Measurements from ENCODE around the gene KLHL29. TPM values are rescaled to one million over a fixed set of nuclear protein-coding genes. Genes with fewer than 3 reads are reported as not detected.

The KLHL29 gene
- total and polyA plus RNA-seq, 2 donors (not counting 1 experiment from before 2014, with no cell fraction given): 1.3 to 3.4 TPM

GRCh38 chr2:23482607-23483006 is 97.6 kb downstream of the KLHL29 start:
- H3K4me3 Mint-ChIP-seq: no peak overlapping the region
- 87% methylated on average over 4 of the region's 6 CpGs for WGBS (ENCODE audit: insufficient coverage)
- Histone ChIP-seq H3K27ac (ENCODE audit: low read length in 2 of 2) (no peak overlapping the region), H3K9me3 (ENCODE audit: control extremely low read depth in 1 of 3, control insufficient read depth in 2 of 3, insufficient read depth in 1 of 3, low read length in 2 of 3) (no peaks in the 10 kb centered on the region), H3K27me3 (replicated peaks in 1 of 4; ENCODE audit: control extremely low read depth in 1 of 4, control insufficient read depth in 3 of 4, insufficient read depth in 4 of 4, low read length in 3 of 4) (no peaks in the 10 kb centered on the region), H3K4me1 (ENCODE audit: control insufficient read depth in 2 of 2, insufficient read depth in 2 of 2, low read length in 2 of 2) (no peaks in the 10 kb centered on the region), H3K4me2 (replicated peaks; ENCODE audit: low read depth, low read length, poor library complexity, severe bottlenecking) (no peak overlapping the region), H3K36me3 (replicated peaks in 1 of 2; ENCODE audit: control extremely low read depth in 1 of 2, control insufficient read depth in 1 of 2, extremely low read depth in 1 of 2, insufficient read depth in 2 of 2, low read length in 1 of 2) (no peaks in the 10 kb centered on the region), H3K4me3 (ENCODE audit: control extremely low read depth in 1 of 5, extremely low read depth in 1 of 5, insufficient read depth in 1 of 5, low read depth in 2 of 5, low read length in 4 of 5) (no peak overlapping the region), H2AFZ (ENCODE audit: insufficient read depth, low read depth, low read length, poor library complexity, severe bottlenecking) (no peak overlapping the region), H4K20me1 (ENCODE audit: control insufficient read depth, insufficient read depth, low read length, poor library complexity, severe bottlenecking) (no peaks in the 10 kb centered on the region), H3K9ac (ENCODE audit: low read length) (no peak overlapping the region), H3K79me2 (ENCODE audit: control insufficient read depth, insufficient read depth, low read length) (no peaks in the 10 kb centered on the region)
- H3K27ac Mint-ChIP-seq: no peak overlapping the region
- H3K27me3 Mint-ChIP-seq: peaks cover 9% of the 10 kb centered on the region
- H3K9me3 Mint-ChIP-seq (ENCODE audit: insufficient read depth): no peaks in the 10 kb centered on the region
- DNase-seq (no peak), ATAC-seq (ENCODE audit: low read depth) (no peak)
- ChIA-PET POLR2A (no interaction called here), CTCF (no interaction called here)
- intact Hi-C loops (cut with micrococcal nuclease): no loop called here
- TF ChIP-seq CTCF (IDR thresholded peaks at IDR 0.05) (no peak), EZH2 (IDR thresholded peaks at IDR 0.05; ENCODE audit: borderline replicate concordance, insufficient read depth, low read depth, low read length, poor library complexity, severe bottlenecking) (no peak)
- H3K4me1 Mint-ChIP-seq: no peaks in the 10 kb centered on the region

GRCh38 chr2:23483791-23484190 is 98.8 kb downstream of the KLHL29 start:
- H3K36me3 ChIP-seq (replicated peaks in 1 of 2; ENCODE audit: control extremely low read depth in 1 of 2, control insufficient read depth in 1 of 2, extremely low read depth in 1 of 2, insufficient read depth in 2 of 2, low read length in 1 of 2): no peaks in the 10 kb centered on the region
- ATAC-seq (ENCODE audit: low read depth) (no peak), DNase-seq (no peak)
- ChIA-PET CTCF (no interaction called here), POLR2A (no interaction called here)
- H2AFZ ChIP-seq (ENCODE audit: insufficient read depth, low read depth, low read length, poor library complexity, severe bottlenecking): no peak overlapping the region
- WGBS (ENCODE audit: insufficient coverage): 91% methylated on average over 3 of the region's 5 CpGs
- intact Hi-C loops (cut with micrococcal nuclease): no loop called here
- no peak overlapping the region for H3K4me2 ChIP-seq (replicated peaks; ENCODE audit: low read depth, low read length, poor library complexity, severe bottlenecking)
- no peaks in the 10 kb centered on the region for H4K20me1 ChIP-seq (ENCODE audit: control insufficient read depth, insufficient read depth, low read length, poor library complexity, severe bottlenecking)
- H3K4me3 ChIP-seq (ENCODE audit: control extremely low read depth in 1 of 5, extremely low read depth in 1 of 5, insufficient read depth in 1 of 5, low read depth in 2 of 5, low read length in 4 of 5): no peak overlapping the region
- no peak overlapping the region for H3K27ac ChIP-seq (ENCODE audit: low read length in 2 of 2)
- no peak overlapping the region for H3K4me3 Mint-ChIP-seq
- H3K9me3 Mint-ChIP-seq (ENCODE audit: insufficient read depth): no peaks in the 10 kb centered on the region
- no peak overlapping the region for H3K9ac ChIP-seq (ENCODE audit: low read length)
- no peak for TF ChIP-seq EZH2 (IDR thresholded peaks at IDR 0.05; ENCODE audit: borderline replicate concordance, insufficient read depth, low read depth, low read length, poor library complexity, severe bottlenecking)
- TF ChIP-seq CTCF (IDR thresholded peaks at IDR 0.05): no peak
- peaks cover 5% of the 10 kb centered on the region for H3K27me3 Mint-ChIP-seq
- no peaks in the 10 kb centered on the region for H3K27me3 ChIP-seq (replicated peaks in 1 of 4; ENCODE audit: control extremely low read depth in 1 of 4, control insufficient read depth in 3 of 4, insufficient read depth in 4 of 4, low read length in 3 of 4)
- no peak overlapping the region for H3K27ac Mint-ChIP-seq
- H3K9me3 ChIP-seq (ENCODE audit: control extremely low read depth in 1 of 3, control insufficient read depth in 2 of 3, insufficient read depth in 1 of 3, low read length in 2 of 3): no peaks in the 10 kb centered on the region
- no peaks in the 10 kb centered on the region for H3K4me1 ChIP-seq (ENCODE audit: control insufficient read depth in 2 of 2, insufficient read depth in 2 of 2, low read length in 2 of 2)
- no peaks in the 10 kb centered on the region for H3K79me2 ChIP-seq (ENCODE audit: control insufficient read depth, insufficient read depth, low read length)
- no peaks in the 10 kb centered on the region for H3K4me1 Mint-ChIP-seq

Measured in B cell (primary cell).